ENCODE data around the gene HLA-DPA1. TPM values are rescaled to one million over a fixed set of nuclear protein-coding genes. Genes with fewer than 3 reads are reported as not detected.
"Not testable (repeated sequence)": the region's sequence is repeated elsewhere in the genome, so short reads cannot be mapped to it uniquely, and the experiment has no call there.

Gene HLA-DPA1
- total RNA-seq, 1 donor from 2014 or later: 1.6 TPM

GRCh38 chr6:33066917-33067521 lies 6.4 kb downstream of the HLA-DPA1 start:
- DNase-seq (ENCODE audit: low spot score in 2 of 2) (no peak), FAIRE-seq (no peak)

- no peak for FAIRE-seq
- no peak for DNase-seq (ENCODE audit: low spot score in 2 of 2)
Measured at GRCh38 chr6:33065312-33065711, 8.1 kb downstream of the HLA-DPA1 start.

- DNase-seq (ENCODE audit: low spot score in 2 of 2): no peak
- no peak for FAIRE-seq
Measured at GRCh38 chr6:33064723-33065122, 8.7 kb downstream of the HLA-DPA1 start.

GRCh38 chr6:33063435-33063834 lies 10.0 kb downstream of the HLA-DPA1 start:
- not testable (repeated sequence) for DNase-seq (ENCODE audit: low spot score in 2 of 2); FAIRE-seq

- no peak for FAIRE-seq
- DNase-seq (ENCODE audit: low spot score in 2 of 2): no peak
Measured at GRCh38 chr6:33061987-33062386, 11.5 kb downstream of the HLA-DPA1 start.

GRCh38 chr6:33057222-33058150 lies 16.0 kb downstream of the HLA-DPA1 start:
- no peak for DNase-seq (ENCODE audit: low spot score in 2 of 2)
- no peak for FAIRE-seq

- DNase-seq (ENCODE audit: low spot score in 2 of 2) (no peak), FAIRE-seq (no peak)
Measured at GRCh38 chr6:33053230-33053629, 20.2 kb downstream of the HLA-DPA1 start.

- FAIRE-seq (no peak), DNase-seq (ENCODE audit: low spot score in 2 of 2) (no peak)
Measured at GRCh38 chr6:33052627-33053026, 20.8 kb downstream of the HLA-DPA1 start.

- FAIRE-seq (no peak), DNase-seq (ENCODE audit: low spot score in 2 of 2) (no peak)
Measured at GRCh38 chr6:33050014-33050810, 23.2 kb downstream of the HLA-DPA1 start.

GRCh38 chr6:33049323-33050013 lies 24.0 kb downstream of the HLA-DPA1 start:
- FAIRE-seq (no peak), DNase-seq (ENCODE audit: low spot score in 2 of 2) (no peak)

GRCh38 chr6:33040157-33040556 lies 33.3 kb downstream of the HLA-DPA1 start:
- FAIRE-seq: no peak
- no peak for DNase-seq (ENCODE audit: low spot score in 2 of 2)

GRCh38 chr6:33036535-33036934 lies 36.9 kb downstream of the HLA-DPA1 start:
- FAIRE-seq (no peak), DNase-seq (ENCODE audit: low spot score in 2 of 2) (no peak)

- DNase-seq (ENCODE audit: low spot score in 2 of 2) (no peak), FAIRE-seq (no peak)
Measured at GRCh38 chr6:33034554-33034953, 38.9 kb downstream of the HLA-DPA1 start.

- FAIRE-seq (no peak), DNase-seq (ENCODE audit: low spot score in 2 of 2) (no peak)
Measured at GRCh38 chr6:33030245-33030644, 43.2 kb downstream of the HLA-DPA1 start.

GRCh38 chr6:33029328-33030184 lies 43.9 kb downstream of the HLA-DPA1 start:
- DNase-seq (ENCODE audit: low spot score in 2 of 2) (no peak), FAIRE-seq (no peak)

- no peak for FAIRE-seq
- DNase-seq (ENCODE audit: low spot score in 2 of 2): no peak
Measured at GRCh38 chr6:33028220-33028849, 45.1 kb downstream of the HLA-DPA1 start.

- no peak for FAIRE-seq
- DNase-seq (ENCODE audit: low spot score in 2 of 2): no peak
Measured at GRCh38 chr6:33024521-33024920, 48.9 kb downstream of the HLA-DPA1 start.

GRCh38 chr6:33023536-33023935 lies 49.9 kb downstream of the HLA-DPA1 start:
- FAIRE-seq (no peak), DNase-seq (ENCODE audit: low spot score in 2 of 2) (no peak)

GRCh38 chr6:33021917-33022316 lies 51.5 kb downstream of the HLA-DPA1 start:
- no peak for DNase-seq (ENCODE audit: low spot score in 2 of 2)
- no peak for FAIRE-seq

Measured in frontal cortex (tissue), 4 donors.